Endodermal cell (in vitro differentiated cells): ENCODE measurements around the gene LMF1. TPM values are rescaled to one million over a fixed set of nuclear protein-coding genes. Genes with fewer than 3 reads are reported as not detected.

ENCODE experiments used
- DNase-seq: peaks from one replicate; pipeline ENCODE4 v3.0.0-alpha.2; 2017
- H3K27ac ChIP-seq: 2 replicates; pipeline ENCODE4 v1.5.1; 2013; ENCODE audit warnings: mild to moderate bottlenecking, low read depth, low read length, moderate library complexity
- H3K27me3 ChIP-seq: 2 replicates; pipeline ENCODE4 v1.6.1; 2013; ENCODE audit warnings: mild to moderate bottlenecking, low read length, moderate library complexity; ENCODE audit not compliant: insufficient read depth, control insufficient read depth, poor library complexity, severe bottlenecking
- H3K36me3 ChIP-seq: 2 replicates; pipeline ENCODE4 v1.7.0; 2013; ENCODE audit warnings: mild to moderate bottlenecking, low read length, moderate library complexity; ENCODE audit not compliant: control insufficient read depth, insufficient read depth
- H3K4me1 ChIP-seq: one replicate; pipeline ENCODE4 v1.7.0; 2013; ENCODE audit warnings: low read length; ENCODE audit not compliant: control insufficient read depth, insufficient read depth
- H3K4me3 ChIP-seq: 2 replicates; pipeline ENCODE4 v1.5.1; 2013; ENCODE audit warnings: mild to moderate bottlenecking, low read length, moderate library complexity
- H3K9ac ChIP-seq: 2 replicates; pipeline ENCODE4 v1.6.1; 2013; ENCODE audit warnings: mild to moderate bottlenecking, low read length, moderate library complexity; ENCODE audit not compliant: poor library complexity, severe bottlenecking; ENCODE audit errors: extremely low read depth
- H3K9me3 ChIP-seq: 2 replicates; pipeline ENCODE4 v1.6.1; 2013; ENCODE audit warnings: mild to moderate bottlenecking, low read length, moderate library complexity; ENCODE audit not compliant: control insufficient read depth
- H3K27ac Mint-ChIP-seq: 2 replicates; pipeline ENCODE4 v1.8.0; 2020; ENCODE audit warnings: mixed read lengths
- H3K27me3 Mint-ChIP-seq: 2 replicates; pipeline ENCODE4 v1.8.0; 2021; ENCODE audit warnings: mild to moderate bottlenecking, mixed read lengths; ENCODE audit not compliant: insufficient read depth
- H3K36me3 Mint-ChIP-seq: 2 replicates; pipeline ENCODE4 v1.8.0; 2020; ENCODE audit warnings: low read depth, mixed read lengths
- H3K4me1 Mint-ChIP-seq: 2 replicates; pipeline ENCODE4 v1.8.0; 2020; ENCODE audit warnings: mixed read lengths
- H3K4me3 Mint-ChIP-seq: 2 replicates; pipeline ENCODE4 v1.8.0; 2020; ENCODE audit warnings: mild to moderate bottlenecking, moderate library complexity, mixed read lengths
- H3K9me3 Mint-ChIP-seq: 2 replicates; pipeline ENCODE4 v1.8.0; 2020; ENCODE audit warnings: mild to moderate bottlenecking, mixed read lengths
- CTCF ChIP-seq: fragments of 200-600 bp; sonication (generic); conservative IDR thresholded peaks from 2 replicates; pipeline ENCODE4 v1.5.0; 2021; ENCODE audit warnings: antibody characterized with exemption, mild to moderate bottlenecking
- WGBS, 2 experiments: methylation state at CpG; one replicate each; pipeline versions ENCODE4 v1.1.5 to v1.1.7; 2013; ENCODE audit warnings: missing lambda C conversion rate in 2 of 2, mixed read lengths in 1 of 2; ENCODE audit not compliant: insufficient coverage in 1 of 2, insufficient read length in 1 of 2; 5-methylcytosine and 5-hydroxymethylcytosine counted together
- total RNA-seq, 2 donors: library from RNA; stranded (reverse); fragmentation: NEBNext Ultra II Directional in 1 of 2; extraction: Animal tissue kit (Norgen Biotek cat#: 25700) in 1 of 2; gene quantifications; 2 replicates in 1 of 2; 3 replicates in 1 of 2; pipeline ENCODE4 v1.2.1, GENCODE V29; 2021

Gene LMF1
- total RNA-seq, 2 donors from 2014 or later: 13.7 to 15.1 TPM

- H3K27ac Mint-ChIP-seq: no peak overlapping the region
- peaks cover 17% of the 10 kb centered on the region for H3K9me3 Mint-ChIP-seq
- DNase-seq: no peak
- Histone ChIP-seq H3K9me3 (no peaks in the 10 kb centered on the region), H3K9ac (no peak overlapping the region), H3K27ac (no peak overlapping the region), H3K4me1 (no peaks in the 10 kb centered on the region), H3K27me3 (no peaks in the 10 kb centered on the region), H3K36me3 (no peaks in the 10 kb centered on the region), H3K4me3 (no peak overlapping the region)
- H3K4me3 Mint-ChIP-seq: no peak overlapping the region
- 91 to 97% methylated on average over 7 to 15 of the region's 15 CpGs for WGBS, 2 experiments
- H3K36me3 Mint-ChIP-seq: peaks cover 35% of the 10 kb centered on the region
- TF ChIP-seq CTCF: no peak
- H3K27me3 Mint-ChIP-seq: no peaks in the 10 kb centered on the region
- H3K4me1 Mint-ChIP-seq: no peaks in the 10 kb centered on the region
Measured at GRCh38 chr16:908526-909155, 62.1 kb downstream of the LMF1 start.

DNA sequence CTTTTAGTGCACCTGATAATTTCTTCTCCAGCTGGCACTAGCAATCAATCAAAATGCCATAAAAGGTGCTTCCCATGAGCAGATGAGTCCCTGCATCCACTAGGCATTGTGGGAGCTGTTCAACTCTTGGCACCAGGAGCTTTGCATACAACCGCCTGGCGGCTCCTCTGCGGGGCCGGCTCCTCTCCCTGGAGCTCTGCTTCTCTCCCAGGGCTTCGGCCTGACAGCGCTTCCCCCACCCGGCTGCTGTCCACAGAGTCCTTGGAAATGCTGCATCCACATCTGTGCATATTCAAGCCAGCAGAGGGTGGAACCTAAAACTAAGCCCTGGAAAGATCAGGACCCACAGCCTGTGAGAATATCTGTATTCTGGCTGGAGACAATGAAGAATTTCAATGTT lies 62.9 kb downstream of the LMF1 start:
- H3K27me3 Mint-ChIP-seq: no peaks in the 10 kb centered on the region
- peaks cover 35% of the 10 kb centered on the region for H3K36me3 Mint-ChIP-seq
- no peak for TF ChIP-seq CTCF
- 90 to 91% methylated on average over 7 of the region's 7 CpGs for WGBS, 2 experiments
- Histone ChIP-seq H3K36me3 (no peaks in the 10 kb centered on the region), H3K27me3 (no peaks in the 10 kb centered on the region), H3K27ac (no peak overlapping the region), H3K9ac (no peak overlapping the region), H3K4me3 (no peak overlapping the region), H3K4me1 (no peaks in the 10 kb centered on the region), H3K9me3 (no peaks in the 10 kb centered on the region)
- H3K27ac Mint-ChIP-seq: no peak overlapping the region
- peaks cover 17% of the 10 kb centered on the region for H3K9me3 Mint-ChIP-seq
- no peak for DNase-seq
- no peak overlapping the region for H3K4me3 Mint-ChIP-seq
- H3K4me1 Mint-ChIP-seq: no peaks in the 10 kb centered on the region

DNA sequence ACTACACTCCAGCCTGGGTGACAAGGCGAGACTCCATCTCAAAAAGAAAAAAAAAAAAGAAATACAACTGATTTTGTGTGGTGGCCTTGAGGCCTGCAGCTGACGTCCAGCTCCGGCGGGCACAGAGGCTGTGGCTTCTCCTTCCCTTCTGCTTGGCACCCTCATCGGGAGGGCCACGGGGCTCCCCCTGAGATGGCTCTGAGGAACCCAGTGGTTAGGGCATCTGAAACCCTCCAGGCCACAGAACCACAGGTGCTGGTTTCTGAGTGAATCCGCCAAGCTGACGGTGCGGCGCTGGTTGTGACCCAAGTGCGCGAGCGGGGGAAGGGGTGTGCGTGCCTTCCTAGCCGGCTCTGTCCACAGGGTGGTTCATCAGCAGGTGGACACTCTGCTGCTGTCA lies 63.4 kb downstream of the LMF1 start:
- no peaks in the 10 kb centered on the region for H3K36me3 ChIP-seq
- no peak for TF ChIP-seq CTCF
- no peaks in the 10 kb centered on the region for H3K27me3 Mint-ChIP-seq
- no peaks in the 10 kb centered on the region for H3K4me1 Mint-ChIP-seq
- WGBS, 2 experiments: 88% methylated on average over 12 to 14 of the region's 15 CpGs
- no peak overlapping the region for H3K9ac ChIP-seq
- no peaks in the 10 kb centered on the region for H3K27me3 ChIP-seq
- no peaks in the 10 kb centered on the region for H3K9me3 ChIP-seq
- no peak overlapping the region for H3K4me3 Mint-ChIP-seq
- no peak overlapping the region for H3K27ac Mint-ChIP-seq
- no peak overlapping the region for H3K27ac ChIP-seq
- no peak for DNase-seq
- H3K4me3 ChIP-seq: no peak overlapping the region
- H3K9me3 Mint-ChIP-seq: peaks cover 17% of the 10 kb centered on the region
- no peaks in the 10 kb centered on the region for H3K4me1 ChIP-seq
- peaks cover 35% of the 10 kb centered on the region for H3K36me3 Mint-ChIP-seq
